Stimulated activated memory B cell treated with anti-CD40 and anti-IgM and Interleukin-4, amounts not matched to agents 10 μg/mL and 1 μg/mL and 100 μg/mL, for 72 hours (primary cell): ENCODE measurements around the gene MMP24.

Source experiments
- ATAC-seq: fragments of 150-1000 bp; cut with Tn5 transposase; 2 replicates; pipeline ENCODE4 v1.10.0; 2021
- H3K27ac Mint-ChIP-seq: one replicate; pipeline ENCODE4 v1.8.0; 2022; ENCODE audit warnings: mild to moderate bottlenecking, mixed read lengths
- H3K27me3 Mint-ChIP-seq: one replicate; pipeline ENCODE4 v1.8.0; 2022; ENCODE audit warnings: mixed read lengths
- H3K36me3 Mint-ChIP-seq: one replicate; pipeline ENCODE4 v1.8.0; 2022; ENCODE audit warnings: mixed read lengths
- H3K4me1 Mint-ChIP-seq: one replicate; pipeline ENCODE4 v1.8.0; 2022; ENCODE audit warnings: mixed read lengths
- H3K4me3 Mint-ChIP-seq: one replicate; pipeline ENCODE4 v1.8.0; 2022; ENCODE audit warnings: mild to moderate bottlenecking, moderate library complexity, mixed read lengths
- H3K9me3 Mint-ChIP-seq: one replicate; pipeline ENCODE4 v1.8.0; 2022; ENCODE audit warnings: mixed read lengths

The MMP24 gene

DNA sequence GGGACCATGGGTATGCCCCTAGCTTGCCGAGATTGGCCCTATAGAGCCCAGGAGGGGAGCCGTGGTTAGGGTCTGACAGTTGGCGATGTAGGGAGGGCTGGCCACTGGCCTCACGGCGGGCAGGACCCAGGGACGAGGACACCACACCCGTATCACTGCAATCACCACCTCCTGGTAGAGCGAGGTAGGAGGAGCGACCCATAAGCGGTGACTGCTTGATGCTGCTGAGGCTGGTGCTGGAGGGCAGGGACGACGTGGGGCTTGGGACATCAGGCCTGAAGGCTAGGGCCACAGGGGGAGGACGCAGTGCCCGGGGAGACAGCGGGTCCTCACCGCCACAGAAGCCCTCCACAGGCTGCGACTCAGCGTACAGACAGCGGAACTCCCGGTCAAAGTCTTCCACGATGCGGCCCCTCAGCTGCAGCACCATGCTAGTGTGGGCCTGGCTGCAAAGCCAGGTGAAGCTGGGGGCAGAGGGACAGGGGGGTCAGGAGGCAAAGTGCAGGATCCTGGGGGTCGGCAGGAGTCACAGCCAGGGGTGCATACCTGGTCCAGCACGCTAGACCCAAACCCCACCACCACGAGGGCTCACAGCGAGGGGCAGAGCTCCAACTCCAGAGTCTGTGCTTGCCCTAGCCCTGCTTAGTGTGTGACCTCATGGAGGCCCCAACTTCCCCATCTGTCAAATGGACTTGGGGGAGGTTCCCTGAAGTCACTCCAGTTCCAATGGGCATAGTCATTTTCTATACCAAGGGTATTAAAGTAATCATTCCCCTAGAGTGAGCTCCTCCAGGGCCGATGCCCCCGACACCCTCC is 61.2 kb downstream of the MMP24 start:
- Mint-ChIP-seq H3K4me3 (no peak overlapping the region), H3K27me3 (peaks cover 5% of the 10 kb centered on the region), H3K4me1 (peaks cover 19% of the 10 kb centered on the region), H3K27ac (no peak overlapping the region), H3K36me3 (no peaks in the 10 kb centered on the region), H3K9me3 (no peaks in the 10 kb centered on the region)
- ATAC-seq, result no peak

DNA sequence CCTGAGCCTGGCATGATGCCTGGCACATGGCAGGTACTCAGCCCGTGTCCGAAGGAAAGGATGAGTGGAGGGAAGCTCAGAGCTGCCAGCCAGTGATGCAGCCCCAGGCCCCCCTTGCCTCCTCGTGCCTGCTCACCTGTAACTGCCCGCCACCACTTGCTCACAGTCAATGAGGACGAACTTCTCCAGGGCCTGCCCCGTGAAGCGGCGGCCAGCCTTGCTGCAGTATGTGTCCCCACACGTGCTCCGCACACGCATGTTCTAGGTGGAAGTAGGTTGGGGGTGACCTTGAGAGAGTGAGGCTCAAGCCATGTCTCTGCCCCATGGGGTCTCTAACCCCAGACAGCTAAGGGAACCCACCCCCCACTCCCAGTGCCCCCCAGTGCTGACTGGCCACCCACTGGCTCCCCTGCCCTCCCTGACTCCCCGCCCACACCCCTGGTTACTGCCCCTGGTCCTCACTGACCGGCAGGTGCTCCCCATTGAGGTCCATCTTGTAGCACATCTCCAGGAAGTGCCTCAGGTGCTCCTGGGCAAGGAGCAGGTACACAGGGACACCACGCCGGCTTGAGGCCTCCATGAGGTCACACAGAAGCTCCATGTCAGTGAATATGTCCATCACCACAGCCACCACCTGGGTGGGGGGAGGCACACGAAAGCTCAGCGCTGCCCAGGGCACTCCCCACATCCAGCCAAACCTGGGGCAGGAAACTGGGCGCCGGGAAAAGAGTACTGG is 62.0 kb downstream of the MMP24 start:
- ATAC-seq, result no peak
- no peaks in the 10 kb centered on the region for H3K36me3 Mint-ChIP-seq
- H3K27me3 Mint-ChIP-seq, result peaks cover 13% of the 10 kb centered on the region
- H3K9me3 Mint-ChIP-seq, result no peaks in the 10 kb centered on the region
- no peak overlapping the region for H3K4me3 Mint-ChIP-seq
- no peak overlapping the region for H3K27ac Mint-ChIP-seq
- H3K4me1 Mint-ChIP-seq, result peaks cover 14% of the 10 kb centered on the region

DNA sequence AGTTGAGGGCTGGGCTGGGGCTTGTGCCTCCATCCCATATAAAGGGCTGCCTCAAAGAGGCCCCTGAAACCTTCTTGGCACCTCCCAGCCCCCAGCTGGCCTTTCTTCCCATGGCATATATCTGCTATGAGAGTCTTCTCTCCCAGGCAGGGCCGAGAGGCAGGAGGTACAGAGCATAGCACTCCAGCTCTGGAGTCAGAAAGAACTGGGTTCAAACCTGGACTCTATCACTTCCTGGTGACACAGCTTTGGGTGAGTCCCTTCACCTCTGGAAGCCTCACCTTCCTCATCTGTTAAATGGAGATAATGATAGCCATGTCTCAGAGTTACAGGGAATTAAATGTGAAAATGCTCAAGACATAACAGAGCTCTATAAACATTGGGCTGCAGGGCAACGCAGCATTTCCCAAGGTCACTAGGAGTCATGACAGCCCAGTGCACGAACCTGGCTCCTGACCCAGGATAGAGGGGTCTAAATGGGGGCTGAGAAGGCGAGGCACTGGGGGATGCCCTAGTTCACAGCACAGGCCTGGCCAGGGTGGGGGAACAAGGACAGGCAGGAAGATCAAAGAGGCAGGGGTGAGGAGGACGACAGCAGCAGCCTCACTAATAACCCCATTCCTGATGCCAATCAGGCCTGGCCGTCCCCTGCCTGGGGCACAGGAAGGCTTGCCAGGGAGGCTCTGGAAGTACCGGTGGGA is 63.8 kb downstream of the MMP24 start:
- H3K4me3 Mint-ChIP-seq, result no peak overlapping the region
- no peaks in the 10 kb centered on the region for H3K9me3 Mint-ChIP-seq
- H3K27me3 Mint-ChIP-seq, result peaks cover 27% of the 10 kb centered on the region
- H3K4me1 Mint-ChIP-seq, result peaks cover under 1% of the 10 kb centered on the region
- no peak for ATAC-seq
- H3K36me3 Mint-ChIP-seq, result no peaks in the 10 kb centered on the region
- no peak overlapping the region for H3K27ac Mint-ChIP-seq

DNA sequence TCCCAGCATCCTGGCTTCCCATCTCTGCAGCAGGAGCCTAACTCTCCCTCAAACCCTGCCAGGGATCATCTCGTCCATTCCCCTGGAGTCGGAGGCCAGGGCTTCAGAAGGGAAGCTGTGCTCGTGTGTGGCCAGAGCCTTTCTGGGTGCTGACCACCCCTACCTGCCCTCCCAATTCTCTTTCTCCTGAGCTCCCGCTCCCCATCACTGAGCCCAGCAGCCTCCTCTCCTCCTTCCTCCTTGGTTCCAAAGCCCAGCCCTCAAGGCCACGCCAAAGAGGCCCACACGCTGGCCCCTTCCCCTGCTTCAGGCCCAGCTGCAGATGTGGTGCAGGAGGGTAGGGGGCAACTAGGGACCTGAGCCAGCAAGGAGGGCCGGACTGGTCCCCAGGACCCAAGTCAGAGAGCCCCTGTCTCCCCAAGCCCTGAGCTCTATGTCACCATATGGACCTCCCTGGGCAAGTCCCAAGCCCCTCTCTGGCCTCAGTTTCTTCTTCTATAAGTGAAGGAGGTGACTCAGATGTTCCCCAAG is 64.5 kb downstream of the MMP24 start:
- no peaks in the 10 kb centered on the region for H3K36me3 Mint-ChIP-seq

DNA sequence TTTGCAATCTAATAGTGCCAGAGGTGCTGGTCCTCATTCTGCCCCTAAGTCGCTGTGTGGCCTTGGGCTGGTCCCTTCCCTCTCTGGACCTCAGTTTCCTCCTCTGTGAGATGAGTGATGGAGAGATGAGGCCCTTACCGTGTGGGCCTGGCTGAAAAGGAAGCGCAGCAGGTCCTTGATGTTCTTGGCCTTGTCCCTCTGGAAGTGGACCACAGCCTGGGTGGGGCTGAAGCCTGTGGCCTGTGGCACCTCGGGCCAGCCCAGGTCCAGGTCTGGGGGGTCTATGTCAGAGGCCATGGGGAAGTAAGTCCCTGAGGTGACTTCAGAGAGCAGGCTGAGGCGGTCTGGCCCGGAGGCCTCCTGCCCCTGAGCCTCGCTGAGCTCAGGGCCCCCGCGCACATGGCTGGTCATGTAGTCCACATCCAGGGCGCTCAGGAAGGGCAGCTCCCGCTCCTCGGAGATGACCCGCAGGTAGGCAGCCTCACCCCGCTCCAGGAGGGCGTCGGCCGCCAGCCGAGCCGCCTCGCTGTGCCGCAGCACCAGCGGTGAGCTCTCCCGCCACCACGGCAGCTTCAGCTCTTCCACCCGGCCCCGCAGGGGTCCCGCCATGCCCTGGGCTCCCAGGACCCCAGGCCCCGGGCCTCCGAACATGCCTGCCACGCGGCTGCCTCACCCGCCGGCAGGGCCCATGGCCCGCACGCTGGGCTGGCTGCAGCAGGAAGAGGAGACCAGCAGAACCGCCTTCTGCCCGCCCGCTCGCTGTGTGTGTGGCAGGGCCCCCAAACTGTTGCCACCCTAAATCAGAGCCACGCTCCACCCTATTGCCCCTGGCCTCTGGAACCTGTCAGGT is 65.4 kb downstream of the MMP24 start, which contains the start of gene FAM83C:
TSS of gene FAM83C (minus strand) at position 772 of the 850 bp plus-strand sequence. CDS start at position 651, 121 bp downstream.
- no peaks in the 10 kb centered on the region for H3K4me1 Mint-ChIP-seq
- H3K27me3 Mint-ChIP-seq, result peaks cover 40% of the 10 kb centered on the region
- H3K9me3 Mint-ChIP-seq, result no peaks in the 10 kb centered on the region
- ATAC-seq, result no peak
- H3K27ac Mint-ChIP-seq, result no peak within 1 kb of the TSS
- H3K4me3 Mint-ChIP-seq, result no peak within 1 kb of the TSS
- no peaks in the 10 kb centered on the region for H3K36me3 Mint-ChIP-seq

More for the DNA sequence above, 64.5 kb downstream of the MMP24 start:
- Mint-ChIP-seq H3K27ac (no peak overlapping the region), H3K4me3 (no peak overlapping the region), H3K27me3 (peaks cover 33% of the 10 kb centered on the region), H3K4me1 (no peaks in the 10 kb centered on the region), H3K9me3 (no peaks in the 10 kb centered on the region)
- no peak for ATAC-seq

- H3K4me1 Mint-ChIP-seq, result no peaks in the 10 kb centered on the region
Measured at GRCh38 chr20:35292504-35293285, 66.2 kb downstream of the MMP24 start.

GRCh38 chr20:35293303-35294292 is 67.1 kb downstream of the MMP24 start:
- peaks cover 40% of the 10 kb centered on the region for H3K27me3 Mint-ChIP-seq
- no peaks in the 10 kb centered on the region for H3K4me1 Mint-ChIP-seq
- H3K9me3 Mint-ChIP-seq, result no peaks in the 10 kb centered on the region
- no peak for ATAC-seq
- H3K36me3 Mint-ChIP-seq, result no peaks in the 10 kb centered on the region
- H3K4me3 Mint-ChIP-seq, result no peak overlapping the region
- no peak overlapping the region for H3K27ac Mint-ChIP-seq

More at GRCh38 chr20:35292504-35293285, 66.2 kb downstream of the MMP24 start:
- Mint-ChIP-seq H3K9me3 (no peaks in the 10 kb centered on the region), H3K27me3 (peaks cover 40% of the 10 kb centered on the region), H3K36me3 (no peaks in the 10 kb centered on the region), H3K4me3 (no peak overlapping the region), H3K27ac (no peak overlapping the region)
- no peak for ATAC-seq

DNA sequence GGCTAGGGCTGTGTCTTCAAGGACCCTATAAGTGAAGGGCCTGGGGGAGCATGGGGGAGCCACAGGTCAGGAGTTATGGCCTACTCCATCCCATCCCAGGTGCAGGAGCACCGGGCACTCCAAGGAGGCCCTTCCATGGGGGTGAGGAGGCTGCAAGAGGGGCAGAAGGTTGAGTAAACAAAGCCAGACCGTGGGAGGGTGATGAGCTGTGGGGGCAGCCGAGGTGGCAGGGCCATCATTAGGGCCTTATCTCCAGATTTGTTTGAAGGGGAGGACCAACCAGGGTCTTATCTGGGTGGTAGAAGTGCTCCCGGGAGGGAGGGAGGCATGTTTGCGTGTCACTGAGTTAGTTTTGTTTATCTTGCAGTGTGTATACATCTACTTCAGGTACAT is 67.8 kb downstream of the MMP24 start:
- no peak overlapping the region for H3K27ac Mint-ChIP-seq

DNA sequence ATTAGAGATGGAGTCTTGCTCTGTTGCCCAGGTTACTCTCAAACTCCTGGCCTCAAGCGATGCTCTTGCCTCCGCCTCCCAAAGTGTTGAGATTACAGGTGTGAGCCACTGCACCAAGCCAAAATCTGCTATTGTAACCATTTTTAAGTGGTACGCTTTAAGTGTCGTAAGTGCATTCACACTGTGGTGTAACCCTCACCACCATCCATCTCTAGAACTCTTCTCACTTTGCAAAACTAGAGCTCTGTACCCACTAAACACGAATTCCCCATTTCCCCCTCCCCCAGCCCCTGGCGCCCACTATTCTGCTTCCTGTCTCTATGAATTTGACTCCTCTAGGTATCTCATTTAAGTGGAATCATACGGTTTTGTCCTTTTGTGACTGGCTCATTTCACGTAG is 68.6 kb downstream of the MMP24 start:
- no peak for ATAC-seq
- H3K4me1 Mint-ChIP-seq, result no peaks in the 10 kb centered on the region

More for the DNA sequence above, 67.8 kb downstream of the MMP24 start:
- Mint-ChIP-seq H3K4me1 (no peaks in the 10 kb centered on the region), H3K9me3 (no peaks in the 10 kb centered on the region), H3K4me3 (no peak overlapping the region), H3K36me3 (no peaks in the 10 kb centered on the region), H3K27me3 (peaks cover 40% of the 10 kb centered on the region)
- ATAC-seq, result no peak

GRCh38 chr20:35295674-35296073 is 69.2 kb downstream of the MMP24 start:
- H3K4me3 Mint-ChIP-seq, result no peak overlapping the region
- no peak overlapping the region for H3K27ac Mint-ChIP-seq
- peaks cover 40% of the 10 kb centered on the region for H3K27me3 Mint-ChIP-seq
- no peaks in the 10 kb centered on the region for H3K9me3 Mint-ChIP-seq
- H3K4me1 Mint-ChIP-seq, result no peaks in the 10 kb centered on the region
- no peaks in the 10 kb centered on the region for H3K36me3 Mint-ChIP-seq
- no peak for ATAC-seq

More for the DNA sequence above, 68.6 kb downstream of the MMP24 start:
- Mint-ChIP-seq H3K27me3 (peaks cover 40% of the 10 kb centered on the region), H3K36me3 (no peaks in the 10 kb centered on the region), H3K27ac (no peak overlapping the region), H3K4me3 (no peak overlapping the region), H3K9me3 (no peaks in the 10 kb centered on the region)

DNA sequence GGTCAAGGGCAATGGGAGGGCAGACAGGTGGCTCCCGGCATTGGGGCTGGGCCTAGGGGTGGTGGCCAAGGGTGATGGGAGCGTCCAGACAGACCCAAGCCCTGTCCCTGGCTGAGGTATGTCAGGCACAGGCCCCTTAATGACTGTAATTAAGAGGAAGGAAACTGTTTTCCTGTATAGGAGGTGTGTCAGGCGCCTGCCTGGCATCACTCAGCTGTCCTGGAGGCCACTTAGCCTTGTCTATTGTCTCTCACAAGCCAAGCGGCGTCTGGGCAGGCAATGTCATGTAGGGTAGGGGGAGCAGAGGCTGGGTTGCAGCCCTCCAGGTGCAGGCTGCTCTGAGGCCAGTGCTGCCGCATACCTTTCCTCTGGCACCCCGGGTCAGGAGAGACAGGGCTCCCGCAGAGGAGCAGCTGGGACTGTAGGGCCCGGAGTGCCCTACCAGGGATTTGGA is 69.6 kb downstream of the MMP24 start:
- Mint-ChIP-seq H3K27me3 (peaks cover 40% of the 10 kb centered on the region), H3K36me3 (no peaks in the 10 kb centered on the region), H3K27ac (no peak overlapping the region), H3K9me3 (no peaks in the 10 kb centered on the region), H3K4me3 (no peak overlapping the region), H3K4me1 (no peaks in the 10 kb centered on the region)
- no peak for ATAC-seq

- no peaks in the 10 kb centered on the region for H3K4me1 Mint-ChIP-seq
- peaks cover 7% of the 10 kb centered on the region for H3K36me3 Mint-ChIP-seq
- H3K9me3 Mint-ChIP-seq, result no peaks in the 10 kb centered on the region
- no peak overlapping the region for H3K27ac Mint-ChIP-seq
- no peak for ATAC-seq
- H3K4me3 Mint-ChIP-seq, result no peak overlapping the region
- H3K27me3 Mint-ChIP-seq, result peaks cover 40% of the 10 kb centered on the region
Measured at GRCh38 chr20:35297155-35297554, 70.7 kb downstream of the MMP24 start.

DNA sequence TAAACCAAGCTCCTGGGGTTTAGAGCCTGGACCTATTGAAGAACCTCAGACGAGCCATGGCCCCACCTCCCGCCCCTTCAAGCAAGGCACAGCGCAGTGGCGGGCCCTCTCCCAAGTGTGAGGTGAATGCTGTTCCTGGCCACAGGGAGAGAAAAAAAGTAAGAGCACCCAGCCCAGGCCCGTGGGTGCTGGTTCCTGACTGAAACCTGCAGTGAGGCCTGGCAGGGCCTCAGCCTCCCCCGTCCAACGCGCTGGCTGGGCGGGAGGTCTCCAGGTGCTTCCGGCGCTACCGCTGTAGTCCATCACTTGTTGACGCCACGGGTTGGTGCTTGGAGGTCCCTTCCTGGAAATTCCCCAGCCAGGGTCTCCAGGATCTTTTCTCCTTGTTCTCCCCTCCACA is 71.2 kb downstream of the MMP24 start:
- H3K4me1 Mint-ChIP-seq, result no peaks in the 10 kb centered on the region
- peaks cover 7% of the 10 kb centered on the region for H3K36me3 Mint-ChIP-seq
- no peak overlapping the region for H3K27ac Mint-ChIP-seq
- peaks cover 35% of the 10 kb centered on the region for H3K27me3 Mint-ChIP-seq
- no peak for ATAC-seq
- H3K9me3 Mint-ChIP-seq, result no peaks in the 10 kb centered on the region
- no peak overlapping the region for H3K4me3 Mint-ChIP-seq
